HG02571 (cell line): ENCODE results near the gene SRSF9.

Source experiments
- ATAC-seq: cut with Tn5 transposase; IDR thresholded peaks from one replicate; pipeline ENCODE4 v1.9.1; 2021; ENCODE audit warnings: mild to moderate bottlenecking, moderate library complexity; ENCODE audit not compliant: unreplicated experiment

Gene SRSF9

DNA sequence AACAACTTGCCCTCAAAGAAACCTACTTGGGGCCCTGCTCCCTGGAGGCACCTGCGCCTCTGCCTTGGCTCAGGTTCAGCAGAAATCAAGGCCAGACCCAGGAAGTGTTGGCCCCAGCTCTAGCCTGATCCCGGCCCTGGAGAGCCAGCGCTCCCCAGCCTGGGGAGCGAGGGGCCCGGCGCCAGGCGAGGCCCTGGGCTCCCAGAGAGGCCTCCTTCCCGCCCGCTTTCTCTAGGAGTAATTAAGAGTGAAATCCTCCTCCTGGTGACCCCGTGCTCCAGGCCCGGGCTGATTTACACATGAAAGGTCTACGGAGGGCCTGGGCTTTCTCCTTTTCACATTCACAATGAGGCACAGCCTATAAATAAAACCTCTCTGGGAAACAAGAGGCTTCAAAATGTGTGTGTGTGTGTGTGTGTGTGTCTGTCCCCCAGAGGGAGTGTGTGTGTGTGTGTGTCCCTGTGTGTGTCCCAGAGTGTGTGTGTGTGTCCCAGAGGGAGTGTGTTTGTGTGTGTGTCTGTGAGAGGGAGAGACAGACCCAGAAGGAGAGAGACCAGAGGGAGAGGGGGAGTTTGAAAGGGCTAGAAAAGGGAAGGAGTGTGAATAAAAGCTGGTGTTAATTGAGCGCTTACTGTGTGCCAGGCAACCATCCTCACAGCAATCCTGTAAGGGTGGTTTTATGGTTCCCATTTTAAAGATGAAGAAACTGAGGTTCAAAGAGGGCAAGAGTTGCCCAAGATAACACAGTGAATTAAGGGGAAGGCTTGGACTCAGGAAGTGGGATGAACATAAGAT is 55.5 kb downstream of the SRSF9 start:
- no peak for ATAC-seq

GRCh38 chr12:120412421-120412820 is 57.1 kb downstream of the SRSF9 start:
- no peak for ATAC-seq
